ENCODE data around the gene BCL6.

BCL6 gene

GRCh38 chr3:187728940-187729583, 16.2 kb downstream of the BCL6 start:
- no peaks in the 10 kb centered on the region for H3K27me3 ChIP-seq (ENCODE audit: control insufficient read depth in 2 of 2, insufficient read depth in 2 of 2, low read length in 2 of 2)
- no peaks in the 10 kb centered on the region for H3K9me3 ChIP-seq (ENCODE audit: control insufficient read depth in 2 of 2, low read length in 2 of 2)
- no peak overlapping the region for H3K9ac ChIP-seq (ENCODE audit: low read depth in 1 of 2, low read length in 2 of 2)
- H3K36me3 ChIP-seq (ENCODE audit: control insufficient read depth in 2 of 2, insufficient read depth in 2 of 2, low read length in 2 of 2): peaks cover 34 to 64% of the 10 kb centered on the region in 2 donors
- H3K4me3 ChIP-seq (ENCODE audit: low read length in 2 of 2): no peak overlapping the region
- H3K4me1 ChIP-seq (ENCODE audit: control insufficient read depth in 2 of 2, insufficient read depth in 2 of 2, low read length in 2 of 2): no peaks in the 10 kb centered on the region
- H3K27ac ChIP-seq (ENCODE audit: low read depth in 2 of 2, low read length in 2 of 2): no peak overlapping the region

- Histone ChIP-seq H3K9ac (ENCODE audit: low read depth in 1 of 2, low read length in 2 of 2) (no peak overlapping the region), H3K36me3 (ENCODE audit: control insufficient read depth in 2 of 2, insufficient read depth in 2 of 2, low read length in 2 of 2) (peaks cover 34 to 69% of the 10 kb centered on the region in 2 donors), H3K4me1 (ENCODE audit: control insufficient read depth in 2 of 2, insufficient read depth in 2 of 2, low read length in 2 of 2) (no peaks in the 10 kb centered on the region), H3K4me3 (ENCODE audit: low read length in 2 of 2) (no peak overlapping the region), H3K27me3 (ENCODE audit: control insufficient read depth in 2 of 2, insufficient read depth in 2 of 2, low read length in 2 of 2) (no peaks in the 10 kb centered on the region), H3K27ac (ENCODE audit: low read depth in 2 of 2, low read length in 2 of 2) (no peak overlapping the region), H3K9me3 (ENCODE audit: control insufficient read depth in 2 of 2, low read length in 2 of 2) (no peaks in the 10 kb centered on the region)
Observed at GRCh38 chr3:187728248-187728647, 17.0 kb downstream of the BCL6 start.

- no peak overlapping the region for H3K4me3 ChIP-seq (ENCODE audit: low read length in 2 of 2)
- H3K27me3 ChIP-seq (ENCODE audit: control insufficient read depth in 2 of 2, insufficient read depth in 2 of 2, low read length in 2 of 2): no peaks in the 10 kb centered on the region
- no peak overlapping the region for H3K9ac ChIP-seq (ENCODE audit: low read depth in 1 of 2, low read length in 2 of 2)
- H3K27ac ChIP-seq (ENCODE audit: low read depth in 2 of 2, low read length in 2 of 2): no peak overlapping the region
- H3K9me3 ChIP-seq (ENCODE audit: control insufficient read depth in 2 of 2, low read length in 2 of 2): no peaks in the 10 kb centered on the region
- H3K36me3 ChIP-seq (ENCODE audit: control insufficient read depth in 2 of 2, insufficient read depth in 2 of 2, low read length in 2 of 2): peaks cover 33 to 69% of the 10 kb centered on the region in 2 donors
- H3K4me1 ChIP-seq (ENCODE audit: control insufficient read depth in 2 of 2, insufficient read depth in 2 of 2, low read length in 2 of 2): no peaks in the 10 kb centered on the region
Observed at GRCh38 chr3:187726564-187726963, 18.7 kb downstream of the BCL6 start.

GRCh38 chr3:187725653-187726370, 19.5 kb downstream of the BCL6 start:
- H3K36me3 ChIP-seq (ENCODE audit: control insufficient read depth in 2 of 2, insufficient read depth in 2 of 2, low read length in 2 of 2): peaks cover 29 to 63% of the 10 kb centered on the region in 2 donors
- no peak overlapping the region for H3K27ac ChIP-seq (ENCODE audit: low read depth in 2 of 2, low read length in 2 of 2)
- no peak overlapping the region for H3K9ac ChIP-seq (ENCODE audit: low read depth in 1 of 2, low read length in 2 of 2)
- no peak overlapping the region for H3K4me3 ChIP-seq (ENCODE audit: low read length in 2 of 2)
- no peaks in the 10 kb centered on the region for H3K27me3 ChIP-seq (ENCODE audit: control insufficient read depth in 2 of 2, insufficient read depth in 2 of 2, low read length in 2 of 2)
- H3K9me3 ChIP-seq (ENCODE audit: control insufficient read depth in 2 of 2, low read length in 2 of 2): no peaks in the 10 kb centered on the region
- H3K4me1 ChIP-seq (ENCODE audit: control insufficient read depth in 2 of 2, insufficient read depth in 2 of 2, low read length in 2 of 2): no peaks in the 10 kb centered on the region

GRCh38 chr3:187725224-187725623, 20.0 kb downstream of the BCL6 start:
- H3K27me3 ChIP-seq (ENCODE audit: control insufficient read depth in 2 of 2, insufficient read depth in 2 of 2, low read length in 2 of 2): no peaks in the 10 kb centered on the region
- H3K9me3 ChIP-seq (ENCODE audit: control insufficient read depth in 2 of 2, low read length in 2 of 2): no peaks in the 10 kb centered on the region
- no peak overlapping the region for H3K27ac ChIP-seq (ENCODE audit: low read depth in 2 of 2, low read length in 2 of 2)
- H3K4me3 ChIP-seq (ENCODE audit: low read length in 2 of 2): no peak overlapping the region
- H3K36me3 ChIP-seq (ENCODE audit: control insufficient read depth in 2 of 2, insufficient read depth in 2 of 2, low read length in 2 of 2): peaks cover 29 to 60% of the 10 kb centered on the region in 2 donors
- H3K9ac ChIP-seq (ENCODE audit: low read depth in 1 of 2, low read length in 2 of 2): no peak overlapping the region
- H3K4me1 ChIP-seq (ENCODE audit: control insufficient read depth in 2 of 2, insufficient read depth in 2 of 2, low read length in 2 of 2): no peaks in the 10 kb centered on the region

GRCh38 chr3:187722206-187722612, 23.1 kb downstream of the BCL6 start:
- Histone ChIP-seq H3K36me3 (ENCODE audit: control insufficient read depth in 2 of 2, insufficient read depth in 2 of 2, low read length in 2 of 2) (peaks cover 14 to 35% of the 10 kb centered on the region in 2 donors), H3K4me3 (ENCODE audit: low read length in 2 of 2) (no peak overlapping the region), H3K4me1 (ENCODE audit: control insufficient read depth in 2 of 2, insufficient read depth in 2 of 2, low read length in 2 of 2) (no peaks in the 10 kb centered on the region), H3K9me3 (ENCODE audit: control insufficient read depth in 2 of 2, low read length in 2 of 2) (no peaks in the 10 kb centered on the region), H3K27me3 (ENCODE audit: control insufficient read depth in 2 of 2, insufficient read depth in 2 of 2, low read length in 2 of 2) (no peaks in the 10 kb centered on the region), H3K9ac (ENCODE audit: low read depth in 1 of 2, low read length in 2 of 2) (no peak overlapping the region), H3K27ac (ENCODE audit: low read depth in 2 of 2, low read length in 2 of 2) (no peak overlapping the region)

GRCh38 chr3:187721055-187721454, 24.2 kb downstream of the BCL6 start:
- Histone ChIP-seq H3K27me3 (ENCODE audit: control insufficient read depth in 2 of 2, insufficient read depth in 2 of 2, low read length in 2 of 2) (no peaks in the 10 kb centered on the region), H3K36me3 (ENCODE audit: control insufficient read depth in 2 of 2, insufficient read depth in 2 of 2, low read length in 2 of 2) (peaks cover 6 to 31% of the 10 kb centered on the region in 2 donors), H3K4me1 (ENCODE audit: control insufficient read depth in 2 of 2, insufficient read depth in 2 of 2, low read length in 2 of 2) (no peaks in the 10 kb centered on the region), H3K4me3 (ENCODE audit: low read length in 2 of 2) (no peak overlapping the region), H3K27ac (ENCODE audit: low read depth in 2 of 2, low read length in 2 of 2) (no peak overlapping the region), H3K9ac (ENCODE audit: low read depth in 1 of 2, low read length in 2 of 2) (no peak overlapping the region), H3K9me3 (ENCODE audit: control insufficient read depth in 2 of 2, low read length in 2 of 2) (no peaks in the 10 kb centered on the region)

- H3K27me3 ChIP-seq (ENCODE audit: control insufficient read depth in 2 of 2, insufficient read depth in 2 of 2, low read length in 2 of 2): no peaks in the 10 kb centered on the region
- no peak overlapping the region for H3K27ac ChIP-seq (ENCODE audit: low read depth in 2 of 2, low read length in 2 of 2)
- H3K4me1 ChIP-seq (ENCODE audit: control insufficient read depth in 2 of 2, insufficient read depth in 2 of 2, low read length in 2 of 2): no peaks in the 10 kb centered on the region
- no peak overlapping the region for H3K4me3 ChIP-seq (ENCODE audit: low read length in 2 of 2)
- peaks cover 4 to 26% of the 10 kb centered on the region in 2 donors for H3K36me3 ChIP-seq (ENCODE audit: control insufficient read depth in 2 of 2, insufficient read depth in 2 of 2, low read length in 2 of 2)
- H3K9me3 ChIP-seq (ENCODE audit: control insufficient read depth in 2 of 2, low read length in 2 of 2): no peaks in the 10 kb centered on the region
- no peak overlapping the region for H3K9ac ChIP-seq (ENCODE audit: low read depth in 1 of 2, low read length in 2 of 2)
Observed at GRCh38 chr3:187720337-187720670, 25.0 kb downstream of the BCL6 start.

- Histone ChIP-seq H3K4me3 (ENCODE audit: low read length in 2 of 2) (no peak overlapping the region), H3K27me3 (ENCODE audit: control insufficient read depth in 2 of 2, insufficient read depth in 2 of 2, low read length in 2 of 2) (no peaks in the 10 kb centered on the region), H3K9ac (ENCODE audit: low read depth in 1 of 2, low read length in 2 of 2) (no peak overlapping the region), H3K27ac (ENCODE audit: low read depth in 2 of 2, low read length in 2 of 2) (no peak overlapping the region), H3K4me1 (ENCODE audit: control insufficient read depth in 2 of 2, insufficient read depth in 2 of 2, low read length in 2 of 2) (no peaks in the 10 kb centered on the region), H3K9me3 (ENCODE audit: control insufficient read depth in 2 of 2, low read length in 2 of 2) (no peaks in the 10 kb centered on the region), H3K36me3 (ENCODE audit: control insufficient read depth in 2 of 2, insufficient read depth in 2 of 2, low read length in 2 of 2) (peaks cover 4 to 21% of the 10 kb centered on the region in 2 donors)
Observed at GRCh38 chr3:187719628-187720336, 25.5 kb downstream of the BCL6 start.

- H3K9ac ChIP-seq (ENCODE audit: low read depth in 1 of 2, low read length in 2 of 2): no peak overlapping the region
- H3K9me3 ChIP-seq (ENCODE audit: control insufficient read depth in 2 of 2, low read length in 2 of 2): no peaks in the 10 kb centered on the region
- no peaks in the 10 kb centered on the region for H3K4me1 ChIP-seq (ENCODE audit: control insufficient read depth in 2 of 2, insufficient read depth in 2 of 2, low read length in 2 of 2)
Observed at GRCh38 chr3:187718802-187719201, 26.5 kb downstream of the BCL6 start.

More at GRCh38 chr3:187718802-187719201, 26.5 kb downstream of the BCL6 start:
- Histone ChIP-seq H3K36me3 (ENCODE audit: control insufficient read depth in 2 of 2, insufficient read depth in 2 of 2, low read length in 2 of 2) (peaks cover 4 to 12% of the 10 kb centered on the region in 2 donors), H3K27me3 (ENCODE audit: control insufficient read depth in 2 of 2, insufficient read depth in 2 of 2, low read length in 2 of 2) (no peaks in the 10 kb centered on the region), H3K27ac (ENCODE audit: low read depth in 2 of 2, low read length in 2 of 2) (no peak overlapping the region), H3K4me3 (ENCODE audit: low read length in 2 of 2) (no peak overlapping the region)

Data from mucosa of rectum (tissue), 2 donors.